GM18505 (cell line): Measurements from ENCODE around the gene KLHDC1.
"Not testable (repeated sequence)": the region's sequence is repeated elsewhere in the genome, so short reads cannot be mapped to it uniquely, and the experiment has no call there.

ENCODE experiments used
- ATAC-seq: cut with Tn5 transposase; IDR thresholded peaks from one replicate; pipeline ENCODE4 v1.9.1; 2021; ENCODE audit not compliant: unreplicated experiment
- POLR2A ChIP-seq: IDR thresholded peaks from 4 replicates; pipeline ENCODE4 v1.6.1; 2011; ENCODE audit warnings: borderline replicate concordance; ENCODE audit not compliant: insufficient read depth, insufficient read length; ENCODE audit errors: extremely low read depth

Gene KLHDC1

DNA sequence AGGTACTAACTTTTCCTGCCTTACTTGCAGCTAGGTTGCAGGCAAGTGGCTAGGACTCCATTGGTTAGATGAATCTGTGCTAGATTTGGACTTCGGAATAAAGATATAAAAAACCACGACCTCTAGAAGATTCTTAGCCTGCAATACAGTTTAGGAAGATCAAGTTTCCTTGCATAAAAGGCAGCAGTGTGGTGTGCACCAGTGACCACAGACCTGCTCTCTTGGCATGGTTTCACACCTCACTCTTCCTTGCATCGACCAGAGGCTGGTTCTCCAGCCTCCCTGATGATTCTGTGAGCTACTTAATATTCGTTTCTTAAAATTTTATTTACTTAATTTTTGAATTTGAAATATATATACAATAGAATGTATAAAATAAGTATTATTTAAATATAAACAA lies 9.8 kb downstream of the KLHDC1 start:
- no peak for TF ChIP-seq POLR2A

GRCh38 chr14:49703965-49704364 lies 11.0 kb downstream of the KLHDC1 start:
- ATAC-seq, result no peak
- TF ChIP-seq POLR2A, result no peak

More for the DNA sequence above, 9.8 kb downstream of the KLHDC1 start:
- ATAC-seq, result no peak

DNA sequence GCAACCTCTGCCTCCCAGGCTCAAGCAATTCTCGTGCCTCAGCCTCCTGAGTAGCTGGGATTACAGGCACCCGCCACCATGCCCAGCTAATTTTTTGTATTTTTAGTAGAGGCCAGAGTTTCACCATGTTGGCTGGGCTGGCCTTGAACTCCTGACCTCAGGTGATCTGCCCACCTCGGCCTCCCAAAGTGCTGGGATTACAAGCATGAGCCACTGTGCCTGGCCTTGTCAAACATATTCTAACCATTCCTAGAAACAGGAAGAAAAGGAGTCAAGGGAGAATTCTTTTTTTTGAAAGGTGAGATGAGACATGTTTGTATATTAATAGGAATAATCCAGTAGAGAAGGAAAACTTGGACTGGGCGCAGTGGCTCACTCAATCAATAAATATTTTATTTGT lies 11.6 kb downstream of the KLHDC1 start:
- not testable (repeated sequence) for ATAC-seq

- not testable (repeated sequence) for ATAC-seq
Measured at GRCh38 chr14:49710993-49711392, 18.1 kb downstream of the KLHDC1 start.

DNA sequence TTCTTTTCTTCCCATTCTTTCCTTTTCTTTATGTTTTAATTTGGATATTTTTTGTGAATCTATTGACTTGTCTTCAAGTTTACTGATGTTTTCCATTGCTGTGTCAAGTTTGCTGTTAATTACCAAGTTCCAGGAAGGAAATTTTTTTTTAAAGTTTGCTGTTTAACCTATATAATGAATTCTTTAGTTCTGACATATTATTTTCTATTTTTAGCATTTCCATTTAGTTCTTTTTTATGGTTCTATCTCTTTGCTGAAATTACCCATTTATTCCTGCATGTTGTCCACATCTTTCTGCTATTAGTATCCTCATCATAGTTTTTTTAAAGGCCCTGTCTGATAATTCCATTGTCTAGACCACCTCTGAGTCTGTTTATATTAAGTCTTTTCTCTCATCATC lies 27.8 kb downstream of the KLHDC1 start:
- no peak for ATAC-seq

DNA sequence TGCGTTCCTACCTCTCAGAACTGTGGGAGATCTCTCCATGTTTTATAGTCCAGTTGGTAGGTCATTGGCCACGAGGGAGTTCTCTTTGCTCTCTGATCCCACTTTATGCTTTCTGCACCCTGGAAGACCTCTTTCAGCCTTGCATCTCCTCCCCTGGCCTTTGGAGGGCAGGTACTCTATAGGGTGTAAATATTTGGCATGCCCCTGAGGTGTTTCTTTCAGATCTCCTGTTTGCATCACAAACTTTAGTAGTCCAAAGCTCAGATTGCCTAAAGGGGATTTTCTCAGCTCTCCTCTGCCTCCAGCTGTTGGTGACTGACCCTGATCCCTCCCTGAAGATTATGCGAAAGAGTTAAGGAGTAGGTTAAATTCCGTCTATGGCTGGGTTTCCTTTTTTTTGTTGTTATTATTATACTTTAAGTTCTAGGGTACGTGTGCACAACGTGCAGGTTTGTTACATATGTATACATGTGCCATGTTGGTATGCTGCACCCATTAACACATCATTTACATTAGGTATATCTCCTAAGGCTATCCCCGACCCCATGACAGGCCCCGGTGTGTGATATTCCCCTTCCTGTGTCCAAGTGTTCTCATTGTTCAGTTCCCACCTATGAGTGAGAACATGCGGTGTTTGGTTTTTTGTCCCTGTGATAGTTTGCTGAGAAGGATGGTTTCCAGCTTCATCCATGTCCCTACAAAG lies 29.0 kb downstream of the KLHDC1 start:
- ATAC-seq, result not testable (repeated sequence)

More for the DNA sequence above, 27.8 kb downstream of the KLHDC1 start:
- no peak for TF ChIP-seq POLR2A

DNA sequence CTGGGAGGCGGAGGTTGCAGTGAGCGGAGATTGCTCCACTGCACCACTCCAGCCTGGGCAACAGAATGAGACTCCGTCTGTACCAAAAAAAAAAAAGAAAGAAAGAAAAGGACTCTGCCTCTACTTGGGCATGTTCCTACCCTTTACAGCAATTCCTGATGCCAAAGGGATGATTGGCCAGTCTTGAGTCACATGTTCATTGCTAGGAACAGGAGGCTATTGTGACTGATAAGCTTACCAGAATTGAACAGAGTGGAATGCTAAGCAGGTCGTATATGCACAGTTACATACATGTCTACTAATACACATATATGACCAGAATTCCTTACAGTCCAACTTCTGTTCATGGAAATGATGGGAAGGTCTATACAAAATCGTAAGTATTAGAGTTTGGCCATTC lies 34.3 kb downstream of the KLHDC1 start:
- no peak for TF ChIP-seq POLR2A
- ATAC-seq, result no peak

DNA sequence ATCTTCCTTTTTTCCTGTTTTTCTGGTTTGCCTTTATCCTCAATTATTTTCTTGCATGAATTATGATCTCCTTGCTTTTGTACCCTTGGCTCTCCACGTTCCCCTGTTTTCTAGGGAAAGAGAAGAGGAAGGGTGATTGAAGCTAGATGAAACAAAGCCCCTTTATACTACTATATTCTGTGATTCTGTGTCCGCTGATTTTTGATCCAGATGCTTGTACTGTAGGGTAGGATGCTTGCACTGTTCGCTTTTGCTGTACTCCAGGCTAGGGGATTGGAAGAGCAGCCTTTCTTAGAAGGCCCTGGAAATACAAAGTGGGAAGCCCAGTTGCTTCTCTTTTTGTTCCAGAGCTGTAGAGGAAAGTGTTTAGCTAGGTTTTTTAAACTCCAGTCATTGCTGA lies 40.0 kb downstream of the KLHDC1 start:
- no peak for ATAC-seq
- no peak for TF ChIP-seq POLR2A

DNA sequence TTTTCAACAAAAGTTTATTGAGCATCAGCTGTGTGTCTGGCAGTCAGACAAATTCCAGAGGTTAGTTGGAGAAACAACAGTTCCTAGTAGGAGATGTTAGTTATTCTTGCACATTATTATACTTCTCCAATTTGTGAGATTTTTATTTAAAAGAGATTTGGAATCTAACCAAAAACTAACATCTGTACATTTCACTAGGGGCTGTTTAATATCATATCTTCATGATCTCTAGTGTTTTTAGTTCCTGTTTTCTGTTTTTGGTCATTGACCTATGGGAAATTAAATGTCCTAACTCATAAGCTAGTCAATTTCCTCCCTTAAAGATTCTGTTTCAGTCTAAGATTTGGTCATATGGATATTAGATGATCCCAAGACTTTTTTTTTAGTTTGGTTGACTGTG lies 40.9 kb downstream of the KLHDC1 start:
- TF ChIP-seq POLR2A, result no peak
- ATAC-seq, result no peak

DNA sequence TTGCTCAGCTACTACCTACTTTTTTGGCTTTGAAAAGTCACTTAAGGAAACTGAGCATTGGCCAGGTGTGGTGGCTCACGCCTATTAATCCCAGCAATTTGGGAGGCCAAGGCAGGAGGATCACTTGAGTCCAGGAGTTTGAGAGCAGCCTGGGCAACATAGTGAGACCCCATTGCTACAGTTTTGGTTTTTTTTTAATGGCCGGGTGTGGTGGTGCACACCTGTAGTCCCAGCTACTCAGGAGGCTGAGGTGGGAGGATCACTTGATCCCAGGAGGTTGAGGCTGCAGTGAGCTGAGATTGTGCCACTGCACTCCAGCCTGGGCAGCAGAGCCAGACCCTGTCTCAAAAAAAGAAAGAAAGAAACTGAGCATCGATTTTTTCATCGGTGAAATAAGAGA lies 42.7 kb downstream of the KLHDC1 start:
- not testable (repeated sequence) for ATAC-seq

- ATAC-seq, result no peak
- TF ChIP-seq POLR2A, result no peak
Measured at GRCh38 chr14:49745191-49745590, 52.3 kb downstream of the KLHDC1 start.

- not testable (repeated sequence) for ATAC-seq
Measured at GRCh38 chr14:49746476-49746875, 53.6 kb downstream of the KLHDC1 start.

DNA sequence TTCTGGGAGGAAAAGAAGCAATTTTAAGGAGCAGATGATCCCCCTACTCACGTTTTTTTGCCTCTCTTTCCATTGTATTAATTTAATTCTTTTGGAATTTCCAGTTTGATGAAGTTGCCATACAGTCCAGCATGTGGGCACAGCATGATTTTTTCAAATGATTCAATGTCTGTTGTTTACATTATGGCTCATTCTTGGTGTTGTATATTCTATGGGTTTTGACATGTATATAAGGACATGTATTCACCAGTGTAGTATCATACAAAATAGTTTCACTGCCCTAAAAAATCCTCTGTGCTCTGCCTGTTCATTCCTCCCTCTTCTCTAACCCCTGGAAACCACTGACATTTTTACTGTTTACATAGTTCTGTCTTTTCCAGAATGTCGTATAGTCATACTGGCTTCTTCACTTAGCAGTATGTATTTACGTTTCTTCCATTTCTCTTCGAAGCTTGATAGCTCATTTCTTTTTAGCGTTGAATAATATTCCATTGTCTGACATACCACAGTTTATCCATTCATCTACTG lies 61.7 kb downstream of the KLHDC1 start:
- ATAC-seq, result no peak
- TF ChIP-seq POLR2A, result no peak

DNA sequence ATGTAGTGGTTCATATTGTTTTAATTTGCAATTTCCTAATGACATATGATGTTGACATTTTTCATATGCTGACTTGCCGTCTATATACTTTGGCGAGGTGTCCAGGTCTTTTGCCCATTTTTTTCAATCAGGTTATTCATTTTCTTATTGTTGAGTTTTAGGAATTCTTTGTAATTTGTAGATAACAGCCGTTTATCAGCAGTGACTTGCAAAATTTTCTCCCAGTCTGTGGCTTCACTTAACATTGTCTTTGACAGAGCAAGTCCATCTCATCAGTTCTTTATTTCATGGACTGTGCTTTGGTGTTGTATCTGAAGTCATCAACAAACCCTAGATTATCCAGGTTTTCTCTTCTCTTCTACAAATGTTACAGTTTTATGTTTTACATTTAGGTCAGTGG lies 62.5 kb downstream of the KLHDC1 start:
- no peak for TF ChIP-seq POLR2A
- no peak for ATAC-seq

DNA sequence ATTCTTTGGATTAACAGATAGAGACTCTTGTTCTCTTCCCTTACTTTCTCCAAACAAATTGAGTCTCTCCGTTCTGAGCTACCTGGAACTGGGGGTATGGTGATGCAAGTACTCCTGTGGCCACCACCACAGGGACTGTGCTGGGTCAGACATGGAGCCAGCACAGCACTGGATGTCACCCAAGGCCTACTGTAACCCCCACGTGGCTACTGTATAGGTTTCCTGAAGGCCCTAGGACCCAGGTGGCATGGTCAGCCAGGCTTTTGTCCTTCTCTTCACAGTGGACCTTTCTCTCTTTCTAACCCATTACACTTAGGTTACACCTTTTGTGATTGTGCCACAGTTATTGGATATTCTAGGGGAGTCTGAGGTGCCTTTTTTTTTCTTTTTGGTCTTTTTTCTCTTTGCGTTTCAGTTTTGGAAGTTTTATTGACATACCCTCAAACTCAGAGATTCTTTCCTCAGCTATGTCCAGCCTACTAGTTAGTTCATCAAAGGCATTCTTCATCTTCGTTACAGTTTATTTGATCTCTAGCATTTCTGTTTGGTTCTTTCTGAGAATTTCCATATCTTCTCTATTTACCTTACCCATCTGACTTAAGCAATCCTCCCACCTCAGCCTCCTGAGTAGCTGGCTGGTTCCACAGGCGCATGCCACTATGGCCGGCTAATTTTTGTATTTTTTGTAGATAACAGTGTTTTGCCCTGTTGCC lies 69.1 kb downstream of the KLHDC1 start:
- no peak for ATAC-seq
- no peak for TF ChIP-seq POLR2A

- TF ChIP-seq POLR2A, result no peak
- ATAC-seq, result no peak
Measured at GRCh38 chr14:49766839-49767238, 73.9 kb downstream of the KLHDC1 start.
